IMR-90 (cell line): ENCODE results near the gene RFX1.

ENCODE experiments used
- BHLHE40 ChIP-seq: fragments of 150-350 bp; IDR thresholded peaks from 2 replicates; pipeline ENCODE4 v1.6.1; 2016; ENCODE audit warnings: mild to moderate bottlenecking, low read depth, low read length
- CEBPB ChIP-seq: IDR thresholded peaks from 2 replicates; pipeline ENCODE4 v1.6.1; 2012; ENCODE audit warnings: low read depth, low read length, improper control_type of control experiment
- ELK1 ChIP-seq: fragments of 150-350 bp; IDR thresholded peaks from 2 replicates; pipeline ENCODE4 v1.6.1; 2016; ENCODE audit warnings: low read depth, mild to moderate bottlenecking, low read length, moderate library complexity, borderline replicate concordance
- FOS ChIP-seq: fragments of 150-350 bp; IDR thresholded peaks from 2 replicates; pipeline ENCODE4 v1.6.1; 2016; ENCODE audit warnings: low read depth, low read length
- MAFK ChIP-seq: IDR thresholded peaks from 2 replicates; pipeline ENCODE4 v1.6.1; 2012; ENCODE audit warnings: low read depth, low read length, improper control_type of control experiment
- MAZ ChIP-seq: IDR thresholded peaks from 2 replicates; pipeline ENCODE4 v1.6.1; 2012; ENCODE audit warnings: low read depth, mild to moderate bottlenecking, low read length, improper control_type of control experiment, moderate library complexity, borderline replicate concordance
- MXI1 ChIP-seq: IDR thresholded peaks from 2 replicates; pipeline ENCODE4 v1.6.1; 2012; ENCODE audit warnings: low read depth, mild to moderate bottlenecking, low read length, moderate library complexity, borderline replicate concordance
- NFE2L2 ChIP-seq: fragments of 150-350 bp; IDR thresholded peaks from 2 replicates; pipeline ENCODE4 v1.6.1; 2016; ENCODE audit warnings: low read depth, mild to moderate bottlenecking, low read length
- POLR2A ChIP-seq: IDR thresholded peaks from 2 replicates; pipeline ENCODE4 v1.6.1; 2012; ENCODE audit warnings: mild to moderate bottlenecking, low read depth, low read length
- RAD21 ChIP-seq: IDR thresholded peaks from 2 replicates; pipeline ENCODE4 v1.6.1; 2012; ENCODE audit warnings: low read length, improper control_type of control experiment
- SMC3 ChIP-seq: fragments of 150-350 bp; IDR thresholded peaks from 2 replicates; pipeline ENCODE4 v1.6.1; 2016; ENCODE audit warnings: low read depth, mild to moderate bottlenecking, antibody characterized with exemption, low read length, moderate library complexity
- USF2 ChIP-seq: fragments of 150-350 bp; IDR thresholded peaks from 2 replicates; pipeline ENCODE4 v1.6.1; 2017; ENCODE audit warnings: mild to moderate bottlenecking, antibody characterized with exemption, low read length, low read depth
- TF ChIP-seq, protein P1 (sequence below): conservative IDR thresholded peaks from 2 replicates; pipeline ENCODE4 v1.5.1; 2012; ENCODE audit warnings: mild to moderate bottlenecking, low read depth, low read length, improper control_type of control experiment

DNA sequence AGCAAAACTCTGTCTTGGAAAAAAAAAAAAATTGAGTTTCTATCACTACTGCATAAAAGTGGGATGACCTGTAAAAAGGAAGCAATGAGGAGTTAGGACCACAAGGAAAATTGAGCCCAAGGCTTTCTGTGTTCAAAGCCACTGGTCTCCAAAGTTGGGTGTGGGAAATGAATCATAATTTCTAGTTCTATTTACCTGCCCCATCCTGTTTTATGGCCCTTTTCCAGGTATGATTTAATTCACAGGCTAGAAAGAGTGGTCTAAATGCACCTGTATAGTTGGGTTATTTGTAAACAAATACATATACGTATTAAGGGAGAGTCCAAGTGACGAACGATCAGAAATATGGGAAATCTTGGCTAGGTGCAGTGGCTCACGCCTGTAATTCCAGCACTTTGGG lies 59.7 kb downstream of the RFX1 start:
- no peak for TF ChIP-seq FOS
- TF ChIP-seq MAFK, result no peak
- TF ChIP-seq, protein P1, sequence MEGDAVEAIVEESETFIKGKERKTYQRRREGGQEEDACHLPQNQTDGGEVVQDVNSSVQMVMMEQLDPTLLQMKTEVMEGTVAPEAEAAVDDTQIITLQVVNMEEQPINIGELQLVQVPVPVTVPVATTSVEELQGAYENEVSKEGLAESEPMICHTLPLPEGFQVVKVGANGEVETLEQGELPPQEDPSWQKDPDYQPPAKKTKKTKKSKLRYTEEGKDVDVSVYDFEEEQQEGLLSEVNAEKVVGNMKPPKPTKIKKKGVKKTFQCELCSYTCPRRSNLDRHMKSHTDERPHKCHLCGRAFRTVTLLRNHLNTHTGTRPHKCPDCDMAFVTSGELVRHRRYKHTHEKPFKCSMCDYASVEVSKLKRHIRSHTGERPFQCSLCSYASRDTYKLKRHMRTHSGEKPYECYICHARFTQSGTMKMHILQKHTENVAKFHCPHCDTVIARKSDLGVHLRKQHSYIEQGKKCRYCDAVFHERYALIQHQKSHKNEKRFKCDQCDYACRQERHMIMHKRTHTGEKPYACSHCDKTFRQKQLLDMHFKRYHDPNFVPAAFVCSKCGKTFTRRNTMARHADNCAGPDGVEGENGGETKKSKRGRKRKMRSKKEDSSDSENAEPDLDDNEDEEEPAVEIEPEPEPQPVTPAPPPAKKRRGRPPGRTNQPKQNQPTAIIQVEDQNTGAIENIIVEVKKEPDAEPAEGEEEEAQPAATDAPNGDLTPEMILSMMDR, result no peak
- no peak for TF ChIP-seq RAD21
- no peak for TF ChIP-seq BHLHE40
- TF ChIP-seq USF2, result no peak
- TF ChIP-seq CEBPB, result no peak
- no peak for TF ChIP-seq POLR2A
- TF ChIP-seq SMC3, result no peak
- no peak for TF ChIP-seq ELK1
- TF ChIP-seq NFE2L2, result no peak
- TF ChIP-seq MAZ, result no peak
- TF ChIP-seq MXI1, result no peak
